GM12891 (cell line): ENCODE measurements around the gene MYL12B.

ENCODE experiments used
- PAX5 ChIP-seq: IDR thresholded peaks from 2 replicates; pipeline ENCODE4 v1.6.1; 2011; ENCODE audit warnings: low read length, moderate library complexity, mild to moderate bottlenecking; ENCODE audit not compliant: insufficient read depth, severe bottlenecking
- POLR2A ChIP-seq: IDR thresholded peaks from 2 replicates; pipeline ENCODE4 v1.6.1; 2011; ENCODE audit warnings: low read depth, low read length, control low read depth
- POLR2AphosphoS5 ChIP-seq: IDR thresholded peaks from 2 replicates; pipeline ENCODE4 v1.6.1; 2011; ENCODE audit warnings: low read depth, low read length, control low read depth
- TAF1 ChIP-seq: IDR thresholded peaks from 2 replicates; pipeline ENCODE4 v1.6.1; 2011; ENCODE audit warnings: low read depth, low read length, control low read depth

DNA sequence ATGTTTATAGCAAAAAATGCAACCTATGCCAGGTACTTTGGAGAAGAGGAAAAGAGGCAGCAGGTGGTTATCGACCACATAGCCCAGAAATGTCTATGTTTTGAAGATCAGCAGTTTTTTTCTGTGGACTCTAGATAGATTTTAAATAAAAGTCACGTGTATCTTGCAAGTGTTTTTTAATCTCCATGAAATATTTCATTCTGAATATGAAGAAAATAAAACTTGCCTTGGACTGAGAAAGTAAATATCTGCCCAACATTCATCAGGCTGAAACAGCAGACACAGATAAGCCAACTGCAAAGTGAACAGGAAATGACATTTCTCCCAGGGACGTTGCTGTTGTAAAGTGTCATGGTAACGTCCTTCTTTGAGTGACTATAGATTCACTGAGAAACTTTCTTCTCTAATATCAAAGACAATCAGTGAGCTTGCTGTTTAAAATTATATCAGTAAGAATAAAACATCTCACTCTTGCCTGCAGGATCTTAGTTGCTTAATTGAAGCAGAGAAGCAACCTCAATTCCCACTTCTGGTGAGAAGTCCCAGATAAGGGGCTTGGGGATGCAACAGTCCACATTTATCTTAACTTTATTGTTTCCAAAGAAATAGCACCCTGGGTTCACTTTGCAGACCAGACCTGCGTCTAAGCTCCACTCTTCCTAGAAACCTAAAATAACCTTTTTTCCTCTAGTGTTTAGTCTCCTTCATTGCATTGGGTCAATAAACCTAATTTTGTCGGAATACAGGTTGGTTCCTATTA lies 48.5 kb upstream of the MYL12B start:
- TF ChIP-seq TAF1 (no peak), POLR2A (no peak), POLR2AphosphoS5 (no peak), PAX5 (no peak)
